NCI-H187 treated with DMSO at 0.1 percent for 48 hours (cell line): ENCODE measurements around the gene MAST3.

ENCODE experiments used
- DNase-seq: peaks from one replicate; lab custom pipeline; 2025; lab: John Stamatoyannopoulos, UW

Gene MAST3

GRCh38 chr19:18159810-18160209, 62.2 kb downstream of the MAST3 start:
- no peak for DNase-seq

- no peak for DNase-seq
Measured at GRCh38 chr19:18160493-18160970, 63.0 kb downstream of the MAST3 start.

GRCh38 chr19:18160971-18161635, 63.5 kb downstream of the MAST3 start:
- no peak for DNase-seq

GRCh38 chr19:18161636-18162002, 64.0 kb downstream of the MAST3 start:
- DNase-seq, result no peak

GRCh38 chr19:18164072-18164471, 66.5 kb downstream of the MAST3 start:
- no peak for DNase-seq

- DNase-seq, result no peak
Measured at GRCh38 chr19:18165794-18166544, 68.4 kb downstream of the MAST3 start.

GRCh38 chr19:18167011-18167410, 69.4 kb downstream of the MAST3 start:
- DNase-seq, result no peak

GRCh38 chr19:18167975-18168645, 70.5 kb downstream of the MAST3 start:
- DNase-seq, result no peak

- no peak for DNase-seq
Measured at GRCh38 chr19:18168673-18169381, 71.2 kb downstream of the MAST3 start.

- DNase-seq, result no peak
Measured at GRCh38 chr19:18170714-18171255, 73.2 kb downstream of the MAST3 start.

- DNase-seq, result no peak
Measured at GRCh38 chr19:18171605-18172327, 74.2 kb downstream of the MAST3 start.

- DNase-seq, result no peak
Measured at GRCh38 chr19:18172331-18173053, 74.9 kb downstream of the MAST3 start.

- DNase-seq, result no peak
Measured at GRCh38 chr19:18173054-18173571, 75.5 kb downstream of the MAST3 start.

GRCh38 chr19:18173572-18174288, 76.2 kb downstream of the MAST3 start, which contains the start of gene IFI30:
Gene IFI30 (plus strand): TSS chr19:18173813. CDS start chr19:18173842, 29 bp downstream.
- DNase-seq, result no peak

- DNase-seq, result no peak
Measured at GRCh38 chr19:18174983-18175382, 77.4 kb downstream of the MAST3 start.

GRCh38 chr19:18176367-18177310, 79.1 kb downstream of the MAST3 start:
- DNase-seq, result no peak

GRCh38 chr19:18179957-18180356, 82.4 kb downstream of the MAST3 start:
- DNase-seq, result no peak

GRCh38 chr19:18183529-18183928, 86.0 kb downstream of the MAST3 start:
- no peak for DNase-seq

GRCh38 chr19:18185538-18185937, 88.0 kb downstream of the MAST3 start:
- DNase-seq, result no peak
